NCI-H146 (cell line): ENCODE results near the gene NEIL3.
"Not testable (repeated sequence)": the region's sequence is repeated elsewhere in the genome, so short reads cannot be mapped to it uniquely, and the experiment has no call there.

Experiments
- DNase-seq: peaks from one replicate; lab custom pipeline; 2025; lab: John Stamatoyannopoulos, UW

The NEIL3 gene

GRCh38 chr4:177301126-177301639, 8.5 kb upstream of the NEIL3 start:
- DNase-seq = no peak

GRCh38 chr4:177302371-177303100, 7.1 kb upstream of the NEIL3 start:
- no peak for DNase-seq

- no peak for DNase-seq
These were observed 5.6 kb upstream of the NEIL3 start for GRCh38 chr4:177304094-177304493.

- DNase-seq = not testable (repeated sequence)
These were observed 4.8 kb upstream of the NEIL3 start for GRCh38 chr4:177304864-177305263.

GRCh38 chr4:177308125-177308524, 1.5 kb upstream of the NEIL3 start:
- DNase-seq = no peak

GRCh38 chr4:177308847-177309521, 690 bp upstream of the NEIL3 start:
- no peak for DNase-seq

- no peak for DNase-seq
These were observed 1.9 kb downstream of the NEIL3 start for GRCh38 chr4:177311589-177311988.

GRCh38 chr4:177313263-177313662, 3.6 kb downstream of the NEIL3 start:
- DNase-seq = no peak

- DNase-seq = no peak
These were observed 6.2 kb downstream of the NEIL3 start for GRCh38 chr4:177315767-177316464.

GRCh38 chr4:177320721-177321120, 11.0 kb downstream of the NEIL3 start:
- no peak for DNase-seq

GRCh38 chr4:177321647-177322046, 12.0 kb downstream of the NEIL3 start:
- DNase-seq = no peak

- DNase-seq = no peak
These were observed 12.6 kb downstream of the NEIL3 start for GRCh38 chr4:177322266-177322665.

GRCh38 chr4:177322881-177323280, 13.2 kb downstream of the NEIL3 start:
- DNase-seq = no peak

GRCh38 chr4:177323416-177323815, 13.7 kb downstream of the NEIL3 start:
- DNase-seq = no peak

GRCh38 chr4:177332119-177332518, 22.4 kb downstream of the NEIL3 start:
- DNase-seq = no peak

- no peak for DNase-seq
These were observed 30.1 kb downstream of the NEIL3 start for GRCh38 chr4:177339477-177340374.

- DNase-seq = no peak
These were observed 38.7 kb downstream of the NEIL3 start for GRCh38 chr4:177348348-177348747.

GRCh38 chr4:177349191-177349590, 39.5 kb downstream of the NEIL3 start:
- DNase-seq = no peak

GRCh38 chr4:177351622-177352244, 42.1 kb downstream of the NEIL3 start:
- DNase-seq = no peak

GRCh38 chr4:177356206-177356605, 46.5 kb downstream of the NEIL3 start:
- no peak for DNase-seq

- no peak for DNase-seq
These were observed 47.2 kb downstream of the NEIL3 start for GRCh38 chr4:177356921-177357320.
